Ectodermal cell (in vitro differentiated cells): ENCODE measurements around the gene NSUN7.

Source experiments
- H3K27ac ChIP-seq: 2 replicates; pipeline ENCODE4 v1.7.0; 2013; ENCODE audit warnings: mild to moderate bottlenecking, low read depth, low read length; ENCODE audit not compliant: insufficient read depth, poor library complexity, severe bottlenecking
- H3K27me3 ChIP-seq: 2 replicates; pipeline ENCODE4 v1.7.0; 2013; ENCODE audit warnings: mild to moderate bottlenecking, low read length; ENCODE audit not compliant: insufficient read depth, control insufficient read depth, poor library complexity, severe bottlenecking
- H3K36me3 ChIP-seq: one replicate; pipeline ENCODE4 v1.7.0; 2013; ENCODE audit warnings: low read length; ENCODE audit not compliant: control insufficient read depth, insufficient read depth
- H3K4me1 ChIP-seq: one replicate; pipeline ENCODE4 v1.7.0; 2013; ENCODE audit warnings: low read length; ENCODE audit not compliant: control insufficient read depth, insufficient read depth
- H3K4me3 ChIP-seq: 2 replicates; pipeline ENCODE4 v1.7.0; 2013; ENCODE audit warnings: low read depth, low read length, control low read depth; ENCODE audit not compliant: insufficient read depth
- H3K9me3 ChIP-seq: 2 replicates; pipeline ENCODE4 v1.7.0; 2013; ENCODE audit warnings: mild to moderate bottlenecking, low read length, moderate library complexity; ENCODE audit not compliant: control insufficient read depth
- WGBS, 2 experiments: methylation state at CpG; one replicate each; pipeline ENCODE4 v1.1.7; 2013; ENCODE audit warnings: missing lambda C conversion rate in 2 of 2; 5-methylcytosine and 5-hydroxymethylcytosine counted together

Gene NSUN7

DNA sequence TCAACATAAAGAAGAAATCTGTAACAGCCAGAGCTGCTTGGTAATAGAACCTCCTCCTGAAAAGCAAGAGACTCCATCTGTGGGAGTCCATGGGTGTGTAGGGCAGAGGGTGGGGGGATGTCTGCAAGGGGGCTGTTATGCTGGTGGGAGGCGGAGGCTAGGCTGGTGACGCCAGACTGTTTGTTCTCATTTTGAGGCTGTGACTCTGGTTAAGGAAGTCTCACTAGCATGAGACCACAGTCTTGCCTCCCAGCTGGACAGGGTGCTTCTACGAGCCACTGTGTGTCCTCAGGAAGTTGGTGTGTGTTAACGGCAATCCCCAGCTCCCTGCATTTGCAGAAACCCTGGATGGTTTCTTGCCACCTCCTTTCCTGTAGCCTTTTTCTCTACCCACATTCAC, 79.8 kb downstream of the NSUN7 start:
- Histone ChIP-seq H3K27ac (no peak overlapping the region), H3K36me3 (peaks cover 19% of the 10 kb centered on the region), H3K27me3 (no peaks in the 10 kb centered on the region), H3K9me3 (no peaks in the 10 kb centered on the region), H3K4me1 (peaks cover 3% of the 10 kb centered on the region), H3K4me3 (no peak overlapping the region)
- WGBS, 2 experiments = 91 to 93% methylated on average over 4 of the region's 4 CpGs

DNA sequence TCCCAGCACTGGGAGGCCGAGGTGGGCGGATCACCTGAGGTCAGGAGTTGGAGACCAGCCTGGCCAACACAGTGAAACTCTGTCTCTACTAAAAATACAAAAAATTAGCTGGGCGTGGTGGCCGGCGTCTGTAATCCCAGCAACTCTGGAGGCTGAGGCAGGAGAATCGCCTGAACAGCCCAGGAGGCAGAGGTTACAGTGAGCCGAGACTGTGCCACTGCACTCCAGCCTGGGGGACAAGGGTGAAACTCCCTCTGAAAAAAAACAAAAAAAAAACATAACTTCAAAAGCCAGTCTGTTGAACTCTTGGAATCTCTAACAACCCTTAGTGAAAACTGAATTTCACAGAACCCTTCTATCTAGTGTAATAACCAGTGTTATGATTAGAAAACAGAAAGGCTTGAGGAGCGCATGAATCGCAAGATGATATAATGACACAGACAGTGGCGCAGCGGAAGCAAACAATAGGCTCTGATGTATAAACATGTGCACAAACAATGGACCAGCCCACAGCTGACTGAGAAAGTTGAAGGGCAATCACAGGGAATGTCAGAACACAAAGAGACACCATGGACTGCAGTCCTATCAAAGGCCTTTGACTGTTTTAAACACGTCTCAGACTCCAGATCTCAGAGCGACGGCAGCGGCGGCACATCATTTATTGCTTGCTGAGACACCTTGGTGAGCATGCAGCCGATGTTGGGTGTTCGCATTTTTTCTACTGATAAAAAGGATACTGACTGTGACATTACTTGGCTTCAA, 81.6 kb downstream of the NSUN7 start:
- Histone ChIP-seq H3K36me3 (peaks cover 12% of the 10 kb centered on the region), H3K27me3 (no peaks in the 10 kb centered on the region), H3K4me3 (no peak overlapping the region), H3K9me3 (no peaks in the 10 kb centered on the region), H3K4me1 (peaks cover 5% of the 10 kb centered on the region), H3K27ac (no peak overlapping the region)
- 94 to 95% methylated on average over 18 of the region's 18 CpGs for WGBS, 2 experiments

DNA sequence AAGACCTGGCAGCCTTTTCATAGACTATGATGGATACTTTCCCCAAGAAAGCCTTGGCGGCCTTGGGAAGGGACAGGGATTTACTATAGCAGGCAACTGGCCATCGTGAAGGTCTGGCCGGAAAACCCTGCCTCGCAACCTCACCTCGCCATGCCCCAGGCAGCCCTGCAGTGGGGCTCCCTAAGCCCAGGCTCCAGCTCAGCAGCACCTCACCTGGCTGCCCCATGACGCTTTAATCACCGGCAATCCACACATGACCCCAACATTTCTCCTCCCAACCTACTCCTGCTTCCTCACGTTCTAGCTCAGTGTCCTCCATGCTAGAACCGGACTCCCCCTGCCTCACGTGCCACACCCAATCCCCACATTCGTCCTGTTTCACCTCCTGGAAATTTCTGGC, 82.4 kb downstream of the NSUN7 start:
- Histone ChIP-seq H3K27me3 (no peaks in the 10 kb centered on the region), H3K36me3 (peaks cover 12% of the 10 kb centered on the region), H3K4me3 (no peak overlapping the region), H3K4me1 (peaks cover 5% of the 10 kb centered on the region), H3K27ac (no peak overlapping the region), H3K9me3 (no peaks in the 10 kb centered on the region)
- 90% methylated on average over 11 of the region's 11 CpGs for WGBS, 2 experiments

DNA sequence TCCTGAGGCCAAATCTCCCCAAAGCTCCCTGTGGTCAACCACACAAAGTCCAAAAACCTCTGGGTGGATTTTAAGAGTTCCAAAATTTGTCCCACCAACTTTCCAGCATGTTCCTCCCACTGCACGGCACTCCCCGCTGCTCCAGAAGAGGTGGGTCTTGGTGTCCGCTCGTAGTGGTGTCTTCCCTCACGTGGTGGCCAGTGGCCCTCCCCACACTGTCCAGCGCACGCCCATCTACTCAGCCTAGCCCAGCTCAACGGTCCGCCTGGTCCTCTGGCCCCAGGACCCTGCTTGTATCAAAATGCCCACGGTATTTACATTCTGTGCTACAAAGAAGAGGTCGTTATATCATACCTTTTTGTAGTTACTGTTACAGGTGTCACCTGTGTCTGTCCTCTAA, 83.5 kb downstream of the NSUN7 start:
- H3K27me3 ChIP-seq = no peaks in the 10 kb centered on the region
- peaks cover 10% of the 10 kb centered on the region for H3K36me3 ChIP-seq
- 95 to 96% methylated on average over 11 of the region's 11 CpGs for WGBS, 2 experiments

DNA sequence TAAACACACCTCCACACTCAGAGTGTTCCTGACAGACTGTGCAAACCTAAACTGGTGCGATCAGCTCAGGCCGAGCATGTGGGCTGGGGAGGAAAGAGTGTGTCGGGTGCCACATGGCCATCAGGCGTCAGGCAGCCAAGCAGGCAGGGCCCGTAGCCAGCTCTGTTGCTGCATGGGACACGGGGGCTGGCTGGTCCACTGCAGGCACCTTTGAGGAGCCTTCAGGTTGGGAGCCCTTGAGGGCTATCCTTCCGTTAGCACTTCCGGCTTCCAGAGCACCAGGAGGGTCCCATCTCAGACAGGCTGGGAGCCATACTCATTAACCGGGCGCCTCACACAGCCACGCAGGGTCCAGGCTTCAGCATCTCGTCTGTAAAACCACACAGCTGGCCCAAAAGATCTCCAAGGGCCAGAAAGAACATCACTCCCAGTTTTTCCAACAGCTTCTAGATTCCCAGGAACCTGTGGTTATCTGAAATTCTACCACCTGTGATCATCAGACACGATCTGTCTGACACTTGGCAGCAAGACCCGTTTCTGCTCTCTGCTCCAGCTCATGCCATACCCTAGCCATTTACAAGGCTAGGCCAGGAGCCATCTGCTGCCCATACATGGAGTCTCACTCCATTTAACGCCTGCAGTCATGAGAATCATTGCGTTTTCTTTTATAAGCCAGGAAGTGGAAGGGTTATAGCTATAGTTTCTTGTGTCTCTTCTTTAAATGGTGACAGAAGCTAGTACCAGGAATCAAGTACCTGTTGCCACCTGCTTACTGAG, 87.5 kb downstream of the NSUN7 start:
- Histone ChIP-seq H3K27ac (no peak overlapping the region), H3K36me3 (peaks cover 4% of the 10 kb centered on the region), H3K4me1 (peaks cover 8% of the 10 kb centered on the region), H3K9me3 (no peaks in the 10 kb centered on the region), H3K27me3 (no peaks in the 10 kb centered on the region), H3K4me3 (no peak overlapping the region)
- WGBS, 2 experiments = 93 to 95% methylated on average over 16 of the region's 16 CpGs

More for the DNA sequence above, 83.5 kb downstream of the NSUN7 start:
- Histone ChIP-seq H3K9me3 (no peaks in the 10 kb centered on the region), H3K4me3 (no peak overlapping the region), H3K4me1 (peaks cover 5% of the 10 kb centered on the region), H3K27ac (no peak overlapping the region)

DNA sequence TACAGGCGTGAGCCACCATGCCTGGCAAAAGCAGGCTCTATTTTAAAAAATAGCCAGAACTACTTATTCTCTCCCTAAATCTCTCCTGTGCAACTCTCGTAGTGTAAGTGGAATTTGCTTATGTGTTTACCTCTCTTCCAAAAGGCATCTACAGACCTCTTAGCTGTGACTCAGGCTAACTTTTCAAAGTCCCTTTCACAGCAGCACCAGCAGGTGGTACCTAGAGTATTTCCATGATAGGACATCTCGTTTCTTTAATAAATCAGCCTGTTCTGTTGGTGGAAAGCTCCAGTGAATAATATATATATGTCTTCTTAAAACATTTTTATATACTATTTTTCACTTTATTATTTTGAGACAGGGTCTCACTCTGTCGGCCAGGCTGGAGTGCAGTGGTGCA, 89.0 kb downstream of the NSUN7 start:
- Histone ChIP-seq H3K27ac (no peak overlapping the region), H3K4me1 (peaks cover 13% of the 10 kb centered on the region), H3K9me3 (no peaks in the 10 kb centered on the region), H3K4me3 (no peak overlapping the region), H3K36me3 (no peaks in the 10 kb centered on the region), H3K27me3 (no peaks in the 10 kb centered on the region)
- 93 to 98% methylated on average over 2 to 4 of the region's 4 CpGs for WGBS, 2 experiments

DNA sequence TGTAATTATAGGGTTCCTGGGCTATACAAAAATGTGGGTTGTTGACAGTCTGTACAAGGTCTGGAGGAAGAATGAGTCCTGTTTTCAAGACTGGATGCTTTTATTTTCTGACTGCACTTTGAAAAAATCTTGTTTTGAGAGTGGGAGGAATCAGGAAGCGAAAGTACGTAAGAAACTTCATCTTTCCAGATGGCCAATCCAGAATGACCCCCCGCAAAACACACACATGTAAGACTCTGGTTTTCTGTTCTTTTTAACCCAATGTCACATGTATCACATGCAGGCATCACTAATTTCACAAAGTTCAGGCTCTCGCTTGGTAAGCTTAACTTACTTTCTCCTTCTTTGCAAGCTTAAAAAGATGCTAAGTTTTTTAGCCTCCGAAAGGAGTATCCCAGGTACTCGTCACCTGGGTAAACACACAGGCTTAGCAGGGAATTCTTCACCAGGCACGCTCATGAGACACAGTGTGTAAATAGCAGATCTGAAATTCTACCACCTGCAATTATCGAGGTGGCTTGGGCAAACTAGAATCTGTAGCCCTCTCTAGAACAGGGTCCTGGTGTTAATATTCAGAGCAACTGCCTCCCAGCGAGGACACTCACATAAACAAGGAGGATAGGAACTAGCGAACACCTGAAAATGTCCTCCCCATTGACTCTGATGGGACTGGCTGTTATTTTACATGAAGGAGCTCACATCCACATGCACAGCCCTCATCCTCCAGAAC, 90.7 kb downstream of the NSUN7 start:
- H3K9me3 ChIP-seq = no peaks in the 10 kb centered on the region
- no peaks in the 10 kb centered on the region for H3K36me3 ChIP-seq
- 88 to 90% methylated on average over 10 of the region's 10 CpGs for WGBS, 2 experiments
- H3K4me3 ChIP-seq = no peak overlapping the region
- no peaks in the 10 kb centered on the region for H3K27me3 ChIP-seq
- H3K4me1 ChIP-seq = peaks cover 8% of the 10 kb centered on the region
- no peak overlapping the region for H3K27ac ChIP-seq

DNA sequence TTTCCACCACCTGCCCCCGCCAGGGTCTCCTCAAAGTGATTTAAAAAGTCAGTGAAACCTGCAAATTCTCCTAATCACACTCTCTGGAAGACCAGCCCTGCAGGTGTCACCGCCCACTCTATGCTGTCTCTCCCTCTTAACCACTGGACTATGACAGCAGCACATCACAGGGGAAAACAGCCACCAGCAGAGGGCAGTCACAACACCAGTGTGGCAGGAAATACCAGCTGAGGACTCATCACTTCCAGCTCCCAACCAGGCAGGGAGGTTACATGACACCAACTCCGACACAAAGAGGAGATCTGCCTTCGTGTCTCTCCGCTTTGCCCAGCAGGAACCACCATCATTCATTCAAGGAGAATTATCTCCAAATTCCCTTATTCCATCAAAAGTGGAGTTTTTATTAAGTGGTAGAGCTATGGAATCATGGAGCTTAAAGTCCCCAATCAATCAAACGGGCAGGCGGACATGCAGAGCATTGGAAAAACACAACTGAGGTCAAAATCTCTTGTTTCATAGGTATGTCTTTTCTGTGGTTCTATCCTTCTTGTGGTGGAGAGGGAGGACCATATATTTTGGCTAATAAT, 91.3 kb downstream of the NSUN7 start:
- H3K27me3 ChIP-seq = no peaks in the 10 kb centered on the region
- H3K4me1 ChIP-seq = peaks cover 8% of the 10 kb centered on the region
- H3K9me3 ChIP-seq = no peaks in the 10 kb centered on the region
- 39 to 40% methylated on average over 7 of the region's 7 CpGs for WGBS, 2 experiments
- no peak overlapping the region for H3K27ac ChIP-seq
- H3K4me3 ChIP-seq = no peak overlapping the region
- no peaks in the 10 kb centered on the region for H3K36me3 ChIP-seq

DNA sequence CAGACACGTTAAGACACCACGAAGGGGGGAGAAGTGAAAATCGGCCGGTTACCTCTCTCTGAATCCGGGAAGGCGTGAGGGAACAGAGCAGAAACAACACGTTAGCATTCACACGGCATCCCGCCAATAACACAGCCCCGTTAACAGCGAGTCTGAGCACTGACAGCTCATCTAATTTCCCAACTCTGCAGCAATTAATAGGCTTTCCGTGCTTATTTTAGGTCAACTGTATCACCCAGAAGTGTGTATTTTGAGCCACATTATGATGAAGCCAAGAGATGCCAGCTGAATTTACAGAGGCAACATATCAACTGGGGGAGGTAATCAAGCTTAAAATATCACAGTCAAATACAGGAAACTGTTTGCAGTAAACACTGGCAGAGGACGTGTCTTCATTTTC, 92.6 kb downstream of the NSUN7 start:
- H3K4me1 ChIP-seq = peaks cover 13% of the 10 kb centered on the region
- no peak overlapping the region for H3K27ac ChIP-seq
- no peaks in the 10 kb centered on the region for H3K36me3 ChIP-seq
- no peaks in the 10 kb centered on the region for H3K27me3 ChIP-seq
- H3K9me3 ChIP-seq = no peaks in the 10 kb centered on the region
- no peak overlapping the region for H3K4me3 ChIP-seq
- 93% methylated on average over 13 of the region's 13 CpGs for WGBS, 2 experiments
